ENCODE data around the gene SMC3. TPM values are rescaled to one million over a fixed set of nuclear protein-coding genes. Genes with fewer than 3 reads are reported as not detected.

The SMC3 gene
- total and polyA plus RNA-seq, 2 of the 13 experiments (the other 11 are each of a cell fraction or from before 2014, with no cell fraction given), result 11.7 to 48.0 TPM

DNA sequence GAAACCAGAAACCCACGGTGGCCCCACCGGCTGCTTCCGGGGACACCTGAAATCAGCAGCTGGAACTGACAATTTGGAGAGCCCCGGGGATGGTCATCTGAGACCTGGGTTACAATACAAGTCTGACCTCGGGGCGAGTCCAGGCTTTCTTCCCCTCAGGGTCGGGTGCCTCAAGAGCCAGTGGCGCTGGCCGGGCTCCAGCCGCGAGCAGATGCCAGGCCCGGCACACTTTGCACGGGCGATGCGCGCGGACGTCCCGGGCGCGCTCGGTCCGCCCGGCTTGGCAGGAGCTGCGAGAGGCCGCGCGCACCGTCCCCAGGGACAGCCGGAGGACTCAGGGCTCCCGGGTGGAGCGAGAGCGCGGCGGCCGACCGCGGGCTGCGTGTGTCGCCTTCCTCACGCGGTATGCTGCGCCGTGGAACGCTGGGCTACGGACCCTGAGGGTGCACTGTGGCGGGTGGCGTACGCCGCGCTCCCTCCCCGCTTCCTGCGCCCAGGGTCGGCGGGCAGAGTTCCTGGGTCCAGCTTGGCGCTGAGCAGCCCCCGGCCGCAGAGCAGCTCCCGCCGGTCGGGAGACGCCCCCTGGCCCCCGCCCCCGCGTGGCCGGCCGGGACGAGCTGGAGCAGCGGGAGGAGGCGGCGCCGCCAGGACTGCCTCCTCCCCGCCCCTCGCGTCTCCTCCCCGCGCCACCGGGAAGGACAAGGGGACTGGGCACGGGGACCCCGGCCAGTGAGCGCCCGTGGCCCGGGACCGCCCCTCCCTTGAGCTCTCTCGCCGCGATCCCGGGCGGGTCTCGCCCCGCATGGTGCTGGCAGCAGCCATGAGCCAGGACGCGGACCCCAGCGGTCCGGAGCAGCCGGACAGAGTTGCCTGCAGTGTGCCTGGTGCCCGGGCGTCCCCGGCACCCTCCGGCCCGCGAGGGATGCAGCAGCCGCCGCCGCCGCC is 76.4 kb downstream of the SMC3 start, which contains the start of gene RBM20 (continued):
- TF ChIP-seq, protein P1, sequence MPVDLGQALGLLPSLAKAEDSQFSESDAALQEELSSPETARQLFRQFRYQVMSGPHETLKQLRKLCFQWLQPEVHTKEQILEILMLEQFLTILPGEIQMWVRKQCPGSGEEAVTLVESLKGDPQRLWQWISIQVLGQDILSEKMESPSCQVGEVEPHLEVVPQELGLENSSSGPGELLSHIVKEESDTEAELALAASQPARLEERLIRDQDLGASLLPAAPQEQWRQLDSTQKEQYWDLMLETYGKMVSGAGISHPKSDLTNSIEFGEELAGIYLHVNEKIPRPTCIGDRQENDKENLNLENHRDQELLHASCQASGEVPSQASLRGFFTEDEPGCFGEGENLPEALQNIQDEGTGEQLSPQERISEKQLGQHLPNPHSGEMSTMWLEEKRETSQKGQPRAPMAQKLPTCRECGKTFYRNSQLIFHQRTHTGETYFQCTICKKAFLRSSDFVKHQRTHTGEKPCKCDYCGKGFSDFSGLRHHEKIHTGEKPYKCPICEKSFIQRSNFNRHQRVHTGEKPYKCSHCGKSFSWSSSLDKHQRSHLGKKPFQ (CRISPR knock-in tag; IDR thresholded peaks at IDR 0.05; ENCODE audit: insufficient replicate concordance), result no peak
- TF ChIP-seq, protein P2, sequence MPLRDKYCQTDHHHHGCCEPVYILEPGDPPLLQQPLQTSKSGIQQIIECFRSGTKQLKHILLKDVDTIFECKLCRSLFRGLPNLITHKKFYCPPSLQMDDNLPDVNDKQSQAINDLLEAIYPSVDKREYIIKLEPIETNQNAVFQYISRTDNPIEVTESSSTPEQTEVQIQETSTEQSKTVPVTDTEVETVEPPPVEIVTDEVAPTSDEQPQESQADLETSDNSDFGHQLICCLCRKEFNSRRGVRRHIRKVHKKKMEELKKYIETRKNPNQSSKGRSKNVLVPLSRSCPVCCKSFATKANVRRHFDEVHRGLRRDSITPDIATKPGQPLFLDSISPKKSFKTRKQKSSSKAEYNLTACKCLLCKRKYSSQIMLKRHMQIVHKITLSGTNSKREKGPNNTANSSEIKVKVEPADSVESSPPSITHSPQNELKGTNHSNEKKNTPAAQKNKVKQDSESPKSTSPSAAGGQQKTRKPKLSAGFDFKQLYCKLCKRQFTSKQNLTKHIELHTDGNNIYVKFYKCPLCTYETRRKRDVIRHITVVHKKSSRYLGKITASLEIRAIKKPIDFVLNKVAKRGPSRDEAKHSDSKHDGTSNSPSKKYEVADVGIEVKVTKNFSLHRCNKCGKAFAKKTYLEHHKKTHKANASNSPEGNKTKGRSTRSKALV (CRISPR knock-in tag; IDR thresholded peaks at IDR 0.05), result peak; percentile 97
- TF ChIP-seq, protein P3, sequence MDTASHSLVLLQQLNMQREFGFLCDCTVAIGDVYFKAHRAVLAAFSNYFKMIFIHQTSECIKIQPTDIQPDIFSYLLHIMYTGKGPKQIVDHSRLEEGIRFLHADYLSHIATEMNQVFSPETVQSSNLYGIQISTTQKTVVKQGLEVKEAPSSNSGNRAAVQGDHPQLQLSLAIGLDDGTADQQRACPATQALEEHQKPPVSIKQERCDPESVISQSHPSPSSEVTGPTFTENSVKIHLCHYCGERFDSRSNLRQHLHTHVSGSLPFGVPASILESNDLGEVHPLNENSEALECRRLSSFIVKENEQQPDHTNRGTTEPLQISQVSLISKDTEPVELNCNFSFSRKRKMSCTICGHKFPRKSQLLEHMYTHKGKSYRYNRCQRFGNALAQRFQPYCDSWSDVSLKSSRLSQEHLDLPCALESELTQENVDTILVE (CRISPR knock-in tag; IDR thresholded peaks at IDR 0.05), result no peak
- TF ChIP-seq JARID2 (CRISPR knock-in tag; IDR thresholded peaks at IDR 0.05; ENCODE audit: insufficient replicate concordance) (no peak), PHF8 (CRISPR knock-in tag; IDR thresholded peaks at IDR 0.05) (no peak), GTF3A (CRISPR knock-in tag; conservative IDR thresholded peaks at IDR 0.05) (no peak), ZNF331 (CRISPR knock-in tag; IDR thresholded peaks at IDR 0.05) (no peak)
- TF ChIP-seq, protein P4, sequence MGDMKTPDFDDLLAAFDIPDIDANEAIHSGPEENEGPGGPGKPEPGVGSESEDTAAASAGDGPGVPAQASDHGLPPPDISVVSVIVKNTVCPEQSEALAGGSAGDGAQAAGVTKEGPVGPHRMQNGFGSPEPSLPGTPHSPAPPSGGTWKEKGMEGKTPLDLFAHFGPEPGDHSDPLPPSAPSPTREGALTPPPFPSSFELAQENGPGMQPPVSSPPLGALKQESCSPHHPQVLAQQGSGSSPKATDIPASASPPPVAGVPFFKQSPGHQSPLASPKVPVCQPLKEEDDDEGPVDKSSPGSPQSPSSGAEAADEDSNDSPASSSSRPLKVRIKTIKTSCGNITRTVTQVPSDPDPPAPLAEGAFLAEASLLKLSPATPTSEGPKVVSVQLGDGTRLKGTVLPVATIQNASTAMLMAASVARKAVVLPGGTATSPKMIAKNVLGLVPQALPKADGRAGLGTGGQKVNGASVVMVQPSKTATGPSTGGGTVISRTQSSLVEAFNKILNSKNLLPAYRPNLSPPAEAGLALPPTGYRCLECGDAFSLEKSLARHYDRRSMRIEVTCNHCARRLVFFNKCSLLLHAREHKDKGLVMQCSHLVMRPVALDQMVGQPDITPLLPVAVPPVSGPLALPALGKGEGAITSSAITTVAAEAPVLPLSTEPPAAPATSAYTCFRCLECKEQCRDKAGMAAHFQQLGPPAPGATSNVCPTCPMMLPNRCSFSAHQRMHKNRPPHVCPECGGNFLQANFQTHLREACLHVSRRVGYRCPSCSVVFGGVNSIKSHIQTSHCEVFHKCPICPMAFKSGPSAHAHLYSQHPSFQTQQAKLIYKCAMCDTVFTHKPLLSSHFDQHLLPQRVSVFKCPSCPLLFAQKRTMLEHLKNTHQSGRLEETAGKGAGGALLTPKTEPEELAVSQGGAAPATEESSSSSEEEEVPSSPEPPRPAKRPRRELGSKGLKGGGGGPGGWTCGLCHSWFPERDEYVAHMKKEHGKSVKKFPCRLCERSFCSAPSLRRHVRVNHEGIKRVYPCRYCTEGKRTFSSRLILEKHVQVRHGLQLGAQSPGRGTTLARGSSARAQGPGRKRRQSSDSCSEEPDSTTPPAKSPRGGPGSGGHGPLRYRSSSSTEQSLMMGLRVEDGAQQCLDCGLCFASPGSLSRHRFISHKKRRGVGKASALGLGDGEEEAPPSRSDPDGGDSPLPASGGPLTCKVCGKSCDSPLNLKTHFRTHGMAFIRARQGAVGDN (CRISPR knock-in tag; IDR thresholded peaks at IDR 0.05), result peak; percentile 24; the same call in 1 of the 2 replicates
- TF ChIP-seq, protein P5, sequence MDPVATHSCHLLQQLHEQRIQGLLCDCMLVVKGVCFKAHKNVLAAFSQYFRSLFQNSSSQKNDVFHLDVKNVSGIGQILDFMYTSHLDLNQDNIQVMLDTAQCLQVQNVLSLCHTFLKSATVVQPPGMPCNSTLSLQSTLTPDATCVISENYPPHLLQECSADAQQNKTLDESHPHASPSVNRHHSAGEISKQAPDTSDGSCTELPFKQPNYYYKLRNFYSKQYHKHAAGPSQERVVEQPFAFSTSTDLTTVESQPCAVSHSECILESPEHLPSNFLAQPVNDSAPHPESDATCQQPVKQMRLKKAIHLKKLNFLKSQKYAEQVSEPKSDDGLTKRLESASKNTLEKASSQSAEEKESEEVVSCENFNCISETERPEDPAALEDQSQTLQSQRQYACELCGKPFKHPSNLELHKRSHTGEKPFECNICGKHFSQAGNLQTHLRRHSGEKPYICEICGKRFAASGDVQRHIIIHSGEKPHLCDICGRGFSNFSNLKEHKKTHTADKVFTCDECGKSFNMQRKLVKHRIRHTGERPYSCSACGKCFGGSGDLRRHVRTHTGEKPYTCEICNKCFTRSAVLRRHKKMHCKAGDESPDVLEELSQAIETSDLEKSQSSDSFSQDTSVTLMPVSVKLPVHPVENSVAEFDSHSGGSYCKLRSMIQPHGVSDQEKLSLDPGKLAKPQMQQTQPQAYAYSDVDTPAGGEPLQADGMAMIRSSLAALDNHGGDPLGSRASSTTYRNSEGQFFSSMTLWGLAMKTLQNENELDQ (CRISPR knock-in tag; IDR thresholded peaks at IDR 0.05; ENCODE audit: borderline replicate concordance), result no peak
- TF ChIP-seq, protein P6, sequence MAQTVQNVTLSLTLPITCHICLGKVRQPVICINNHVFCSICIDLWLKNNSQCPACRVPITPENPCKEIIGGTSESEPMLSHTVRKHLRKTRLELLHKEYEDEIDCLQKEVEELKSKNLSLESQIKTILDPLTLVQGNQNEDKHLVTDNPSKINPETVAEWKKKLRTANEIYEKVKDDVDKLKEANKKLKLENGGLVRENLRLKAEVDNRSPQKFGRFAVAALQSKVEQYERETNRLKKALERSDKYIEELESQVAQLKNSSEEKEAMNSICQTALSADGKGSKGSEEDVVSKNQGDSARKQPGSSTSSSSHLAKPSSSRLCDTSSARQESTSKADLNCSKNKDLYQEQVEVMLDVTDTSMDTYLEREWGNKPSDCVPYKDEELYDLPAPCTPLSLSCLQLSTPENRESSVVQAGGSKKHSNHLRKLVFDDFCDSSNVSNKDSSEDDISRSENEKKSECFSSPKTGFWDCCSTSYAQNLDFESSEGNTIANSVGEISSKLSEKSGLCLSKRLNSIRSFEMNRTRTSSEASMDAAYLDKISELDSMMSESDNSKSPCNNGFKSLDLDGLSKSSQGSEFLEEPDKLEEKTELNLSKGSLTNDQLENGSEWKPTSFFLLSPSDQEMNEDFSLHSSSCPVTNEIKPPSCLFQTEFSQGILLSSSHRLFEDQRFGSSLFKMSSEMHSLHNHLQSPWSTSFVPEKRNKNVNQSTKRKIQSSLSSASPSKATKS (CRISPR knock-in tag; IDR thresholded peaks at IDR 0.05), result no peak
